ENCODE measurements around the gene PCDHGA10.
"Not testable (repeated sequence)": the region's sequence is repeated elsewhere in the genome, so short reads cannot be mapped to it uniquely, and the experiment has no call there.

The PCDHGA10 gene

DNA sequence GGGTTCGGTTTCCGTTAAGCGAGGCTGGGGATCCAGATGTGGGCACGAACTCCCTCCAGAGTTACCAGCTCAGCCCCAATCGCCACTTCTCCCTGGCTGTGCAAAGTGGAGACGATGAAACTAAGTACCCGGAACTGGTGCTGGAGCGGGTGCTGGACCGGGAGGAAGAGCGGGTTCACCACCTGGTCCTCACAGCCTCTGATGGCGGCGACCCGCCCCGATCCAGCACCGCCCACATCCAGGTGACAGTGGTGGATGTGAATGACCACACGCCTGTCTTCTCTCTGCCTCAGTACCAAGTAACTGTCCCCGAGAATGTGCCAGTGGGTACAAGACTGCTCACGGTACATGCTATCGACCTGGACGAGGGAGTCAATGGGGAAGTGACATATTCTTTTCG lies 29.4 kb upstream of the PCDHGA10 start:
- Histone ChIP-seq H3K36me3 (ENCODE audit: control insufficient read depth, insufficient read depth, low read length) (no peaks in the 10 kb centered on the region), H3K9ac (ENCODE audit: low read length) (no peak overlapping the region), H3K4me3 (ENCODE audit: low read length) (peak overlapping the region; percentile 23), H3K4me1 (ENCODE audit: control insufficient read depth, insufficient read depth, low read length) (no peaks in the 10 kb centered on the region), H3K27ac (ENCODE audit: low read depth, low read length) (no peak overlapping the region), H3K27me3 (ENCODE audit: control insufficient read depth, insufficient read depth, low read length) (no peaks in the 10 kb centered on the region)

DNA sequence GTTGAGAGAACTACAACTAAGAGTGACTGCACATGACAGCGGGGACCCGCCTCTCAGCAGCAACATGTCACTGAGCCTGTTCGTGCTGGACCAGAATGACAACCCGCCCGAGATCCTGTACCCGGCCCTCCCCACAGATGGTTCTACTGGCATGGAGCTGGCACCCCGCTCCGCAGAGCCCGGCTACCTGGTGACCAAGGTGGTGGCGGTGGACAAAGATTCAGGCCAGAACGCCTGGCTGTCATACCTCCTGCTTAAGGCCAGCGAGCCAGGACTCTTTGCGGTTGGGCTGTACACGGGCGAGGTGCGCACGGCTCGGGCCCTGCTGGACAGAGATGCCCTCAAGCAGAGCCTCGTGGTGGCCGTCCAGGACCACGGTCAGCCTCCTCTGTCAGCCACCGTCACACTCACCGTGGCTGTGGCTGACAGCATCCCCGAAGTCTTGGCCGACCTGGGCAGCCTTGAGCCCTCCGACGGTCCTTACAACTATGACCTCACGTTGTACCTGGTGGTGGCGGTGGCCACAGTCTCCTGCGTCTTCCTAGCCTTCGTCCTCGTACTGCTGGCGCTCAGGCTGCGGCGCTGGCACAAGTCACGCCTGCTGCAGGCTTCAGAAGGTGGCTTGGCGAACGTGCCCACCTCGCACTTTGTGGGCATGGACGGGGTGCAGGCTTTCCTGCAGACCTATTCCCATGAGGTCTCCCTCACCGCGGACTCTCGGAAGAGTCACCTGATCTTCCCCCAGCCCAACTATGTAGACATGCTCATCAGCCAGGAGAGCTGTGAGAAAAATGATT lies 28.1 kb upstream of the PCDHGA10 start:
- H3K4me3 ChIP-seq (ENCODE audit: low read length), result peak overlapping the region; percentile 15
- no peaks in the 10 kb centered on the region for H3K27me3 ChIP-seq (ENCODE audit: control insufficient read depth, insufficient read depth, low read length)
- no peaks in the 10 kb centered on the region for H3K4me1 ChIP-seq (ENCODE audit: control insufficient read depth, insufficient read depth, low read length)
- H3K9ac ChIP-seq (ENCODE audit: low read length), result no peak overlapping the region
- H3K36me3 ChIP-seq (ENCODE audit: control insufficient read depth, insufficient read depth, low read length), result no peaks in the 10 kb centered on the region
- H3K27ac ChIP-seq (ENCODE audit: low read depth, low read length), result no peak overlapping the region

DNA sequence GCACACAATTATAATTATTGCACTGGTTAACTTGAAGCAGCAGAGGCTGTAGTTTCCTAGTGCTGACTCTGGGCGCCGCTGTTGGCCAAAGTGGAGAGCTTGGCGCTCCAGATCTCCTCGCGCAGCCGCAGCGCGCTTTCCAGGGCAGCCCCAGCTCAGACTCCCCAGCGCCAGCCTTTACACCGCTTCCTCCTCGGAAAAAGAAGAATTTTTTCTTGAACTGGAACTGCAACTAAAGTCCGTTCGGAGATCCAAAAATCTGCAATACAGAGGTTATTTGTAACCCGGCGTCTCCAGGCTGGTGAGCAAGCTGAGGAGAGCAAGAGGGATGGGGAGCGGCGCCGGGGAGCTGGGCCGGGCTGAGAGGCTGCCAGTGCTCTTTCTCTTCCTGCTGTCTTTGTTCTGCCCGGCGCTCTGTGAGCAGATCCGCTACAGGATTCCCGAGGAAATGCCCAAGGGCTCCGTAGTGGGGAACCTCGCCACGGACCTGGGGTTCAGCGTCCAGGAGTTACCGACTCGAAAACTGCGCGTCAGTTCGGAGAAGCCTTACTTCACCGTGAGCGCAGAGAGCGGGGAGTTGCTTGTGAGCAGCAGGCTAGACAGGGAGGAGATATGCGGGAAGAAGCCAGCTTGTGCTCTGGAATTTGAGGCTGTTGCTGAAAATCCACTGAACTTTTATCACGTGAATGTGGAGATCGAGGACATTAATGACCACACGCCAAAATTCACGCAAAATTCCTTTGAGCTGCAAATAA lies 25.1 kb upstream of the PCDHGA10 start, which contains the start of gene PCDHGB4:
Gene PCDHGB4 (plus strand): TSS at position 142 of the 755 bp plus-strand sequence. CDS start 187 bp downstream, at position 329.
- not testable (repeated sequence) for H3K9ac ChIP-seq (ENCODE audit: low read length); H3K4me1 ChIP-seq (ENCODE audit: control insufficient read depth, insufficient read depth, low read length); H3K36me3 ChIP-seq (ENCODE audit: control insufficient read depth, insufficient read depth, low read length); H3K27me3 ChIP-seq (ENCODE audit: control insufficient read depth, insufficient read depth, low read length); H3K4me3 ChIP-seq (ENCODE audit: low read length); H3K27ac ChIP-seq (ENCODE audit: low read depth, low read length)

- no peaks in the 10 kb centered on the region for H3K4me1 ChIP-seq (ENCODE audit: control insufficient read depth, insufficient read depth, low read length)
- H3K36me3 ChIP-seq (ENCODE audit: control insufficient read depth, insufficient read depth, low read length), result no peaks in the 10 kb centered on the region
- no peak overlapping the region for H3K4me3 ChIP-seq (ENCODE audit: low read length)
- H3K27me3 ChIP-seq (ENCODE audit: control insufficient read depth, insufficient read depth, low read length), result no peaks in the 10 kb centered on the region
- H3K27ac ChIP-seq (ENCODE audit: low read depth, low read length), result no peak overlapping the region
- H3K9ac ChIP-seq (ENCODE audit: low read length), result no peak overlapping the region
Measured at GRCh38 chr5:141388661-141389060, 24.1 kb upstream of the PCDHGA10 start.

GRCh38 chr5:141389153-141390042 lies 23.4 kb upstream of the PCDHGA10 start:
- H3K36me3 ChIP-seq (ENCODE audit: control insufficient read depth, insufficient read depth, low read length), result no peaks in the 10 kb centered on the region
- no peak overlapping the region for H3K9ac ChIP-seq (ENCODE audit: low read length)
- no peaks in the 10 kb centered on the region for H3K27me3 ChIP-seq (ENCODE audit: control insufficient read depth, insufficient read depth, low read length)
- no peaks in the 10 kb centered on the region for H3K4me1 ChIP-seq (ENCODE audit: control insufficient read depth, insufficient read depth, low read length)
- H3K4me3 ChIP-seq (ENCODE audit: low read length), result peak overlapping the region; percentile 29
- H3K27ac ChIP-seq (ENCODE audit: low read depth, low read length), result no peak overlapping the region

- Histone ChIP-seq H3K27me3 (ENCODE audit: control insufficient read depth, insufficient read depth, low read length) (no peaks in the 10 kb centered on the region), H3K36me3 (ENCODE audit: control insufficient read depth, insufficient read depth, low read length) (no peaks in the 10 kb centered on the region), H3K4me1 (ENCODE audit: control insufficient read depth, insufficient read depth, low read length) (no peaks in the 10 kb centered on the region), H3K4me3 (ENCODE audit: low read length) (peak within 1 kb of the TSS; percentile 29), H3K27ac (ENCODE audit: low read depth, low read length) (no peak within 1 kb of the TSS), H3K9ac (ENCODE audit: low read length) (no peak within 1 kb of the TSS)
Measured at GRCh38 chr5:141392429-141393198, 20.2 kb upstream of the PCDHGA10 start, which contains the start of gene PCDHGA8. PCDHGA8 (plus strand) TSS chr5:141392633; CDS start chr5:141392814, 181 bp downstream.

- Histone ChIP-seq H3K4me3 (ENCODE audit: low read length) (no peak overlapping the region), H3K27me3 (ENCODE audit: control insufficient read depth, insufficient read depth, low read length) (no peaks in the 10 kb centered on the region), H3K27ac (ENCODE audit: low read depth, low read length) (no peak overlapping the region), H3K4me1 (ENCODE audit: control insufficient read depth, insufficient read depth, low read length) (no peaks in the 10 kb centered on the region), H3K9ac (ENCODE audit: low read length) (no peak overlapping the region), H3K36me3 (ENCODE audit: control insufficient read depth, insufficient read depth, low read length) (no peaks in the 10 kb centered on the region)
Measured at GRCh38 chr5:141393267-141393666, 19.5 kb upstream of the PCDHGA10 start.

- not testable (repeated sequence) for H3K4me3 ChIP-seq (ENCODE audit: low read length); H3K9ac ChIP-seq (ENCODE audit: low read length); H3K36me3 ChIP-seq (ENCODE audit: control insufficient read depth, insufficient read depth, low read length); H3K27me3 ChIP-seq (ENCODE audit: control insufficient read depth, insufficient read depth, low read length); H3K27ac ChIP-seq (ENCODE audit: low read depth, low read length); H3K4me1 ChIP-seq (ENCODE audit: control insufficient read depth, insufficient read depth, low read length)
Measured at GRCh38 chr5:141394401-141395187, 18.2 kb upstream of the PCDHGA10 start.

- H3K27me3 ChIP-seq (ENCODE audit: control insufficient read depth, insufficient read depth, low read length); H3K9ac ChIP-seq (ENCODE audit: low read length); H3K27ac ChIP-seq (ENCODE audit: low read depth, low read length); H3K36me3 ChIP-seq (ENCODE audit: control insufficient read depth, insufficient read depth, low read length); H3K4me1 ChIP-seq (ENCODE audit: control insufficient read depth, insufficient read depth, low read length): not testable (repeated sequence)
- H3K4me3 ChIP-seq (ENCODE audit: low read length), result peak within 1 kb of the TSS; percentile 27
Measured at GRCh38 chr5:141397756-141398551, 14.8 kb upstream of the PCDHGA10 start, which contains the start of gene PCDHGB5. PCDHGB5 (plus strand) TSS chr5:141397947; CDS start chr5:141398128, 181 bp downstream.

GRCh38 chr5:141398608-141399007 lies 14.2 kb upstream of the PCDHGA10 start:
- H3K4me1 ChIP-seq (ENCODE audit: control insufficient read depth, insufficient read depth, low read length), result no peaks in the 10 kb centered on the region
- no peak overlapping the region for H3K9ac ChIP-seq (ENCODE audit: low read length)
- no peaks in the 10 kb centered on the region for H3K36me3 ChIP-seq (ENCODE audit: control insufficient read depth, insufficient read depth, low read length)
- no peaks in the 10 kb centered on the region for H3K27me3 ChIP-seq (ENCODE audit: control insufficient read depth, insufficient read depth, low read length)
- H3K27ac ChIP-seq (ENCODE audit: low read depth, low read length), result no peak overlapping the region
- no peak overlapping the region for H3K4me3 ChIP-seq (ENCODE audit: low read length)

Measured in rectal smooth muscle tissue (tissue), 1 donor.